Liver (tissue), 9 donors: Measurements from ENCODE around the gene SYCN. TPM values are rescaled to one million over a fixed set of nuclear protein-coding genes. Genes with fewer than 3 reads are reported as not detected.

Experiments
- DNase-seq: peaks from one replicate; pipeline ENCODE4 v3.0.0-alpha.2; 2017; ENCODE audit warnings: low spot score
- H3K27ac ChIP-seq, 2 donors: one replicate each; pipeline ENCODE4 v1.7.0; 2013; ENCODE audit warnings: inconsistent platforms in 2 of 2, low read length in 2 of 2, control low read depth in 1 of 2, low read depth in 1 of 2, mild to moderate bottlenecking in 1 of 2
- H3K27me3 ChIP-seq, 4 donors: one replicate each; pipeline versions ENCODE4 v1.6.1 to v1.7.0; 2013; ENCODE audit warnings: low read length in 3 of 4, inconsistent platforms in 1 of 4, mild to moderate bottlenecking in 1 of 4, moderate library complexity in 1 of 4; ENCODE audit not compliant: control insufficient read depth in 4 of 4, insufficient read depth in 4 of 4
- H3K36me3 ChIP-seq, 4 donors: one replicate each; pipeline versions ENCODE4 v1.6.1 to v1.7.0; 2013; ENCODE audit warnings: low read length in 3 of 4, mild to moderate bottlenecking in 3 of 4, low read depth in 1 of 4, moderate library complexity in 1 of 4; ENCODE audit not compliant: control insufficient read depth in 4 of 4, insufficient read depth in 3 of 4
- H3K4me1 ChIP-seq, 4 donors: one replicate each; pipeline versions ENCODE4 v1.6.1 to v1.7.0; 2013; ENCODE audit warnings: low read length in 3 of 4, mild to moderate bottlenecking in 3 of 4, moderate library complexity in 1 of 4; ENCODE audit not compliant: control insufficient read depth in 4 of 4, insufficient read depth in 4 of 4
- H3K4me3 ChIP-seq, 3 donors: one replicate each; pipeline versions ENCODE4 v1.6.1 to v1.7.0; 2013; ENCODE audit warnings: low read length in 3 of 3, control low read depth in 1 of 3, low read depth in 1 of 3, mild to moderate bottlenecking in 1 of 3
- H3K9ac ChIP-seq, 2 donors: one replicate each; pipeline ENCODE4 v1.7.0; 2013; ENCODE audit warnings: low read length in 2 of 2, mild to moderate bottlenecking in 2 of 2, moderate library complexity in 2 of 2, control low read depth in 1 of 2, low read depth in 1 of 2
- H3K9me3 ChIP-seq, 4 donors: one replicate each; pipeline versions ENCODE4 v1.6.1 to v1.7.0; 2013; ENCODE audit warnings: low read length in 3 of 4; ENCODE audit not compliant: control insufficient read depth in 4 of 4
- ATF3 ChIP-seq: IDR thresholded peaks from 2 replicates; pipeline ENCODE4 v1.6.1; 2016; ENCODE audit warnings: antibody characterized with exemption
- CTCF ChIP-seq: fragments of 150-350 bp; IDR thresholded peaks from 2 replicates; pipeline ENCODE4 v1.5.1; 2017; ENCODE audit warnings: improper control_type of control experiment, low read depth, low read length; ENCODE audit not compliant: missing input control
- EGR1 ChIP-seq, 2 donors: IDR thresholded peaks; 2 replicates each; pipeline ENCODE4 v1.6.1; 2016 to 2018; ENCODE audit warnings: antibody characterized with exemption in 2 of 2, low read depth in 2 of 2
- FOXA1 ChIP-seq: IDR thresholded peaks from 2 replicates; pipeline ENCODE4 v1.6.1; 2016; ENCODE audit warnings: antibody characterized with exemption
- FOXA2 ChIP-seq: IDR thresholded peaks from 2 replicates; pipeline ENCODE4 v1.6.1; 2016; ENCODE audit warnings: antibody characterized with exemption
- HNF4G ChIP-seq: IDR thresholded peaks from 2 replicates; pipeline ENCODE4 v1.6.1; 2016; ENCODE audit warnings: antibody characterized with exemption
- JUND ChIP-seq, 2 donors: IDR thresholded peaks; 2 replicates each; pipeline ENCODE4 v1.6.1; 2016; ENCODE audit warnings: antibody characterized with exemption in 2 of 2
- NR2F2 ChIP-seq: IDR thresholded peaks from 2 replicates; pipeline ENCODE4 v1.6.1; 2016; ENCODE audit warnings: antibody characterized with exemption
- RAD21 ChIP-seq, 2 donors: IDR thresholded peaks; 2 replicates each; pipeline ENCODE4 v1.6.1; 2016; ENCODE audit warnings: antibody characterized with exemption in 2 of 2, mild to moderate bottlenecking in 2 of 2
- REST ChIP-seq: IDR thresholded peaks from 2 replicates; pipeline ENCODE4 v1.6.1; 2016; ENCODE audit warnings: antibody characterized with exemption, mild to moderate bottlenecking
- RXRA ChIP-seq, 2 donors: IDR thresholded peaks; 2 replicates each; pipeline ENCODE4 v1.6.1; 2017 to 2018; ENCODE audit warnings: antibody characterized with exemption in 2 of 2, mild to moderate bottlenecking in 1 of 2
- SP1 ChIP-seq: IDR thresholded peaks from 2 replicates; pipeline ENCODE4 v1.6.1; 2018; ENCODE audit warnings: antibody characterized with exemption, mild to moderate bottlenecking
- YY1 ChIP-seq: IDR thresholded peaks from 2 replicates; pipeline ENCODE4 v1.6.1; 2016; ENCODE audit warnings: antibody characterized with exemption, mild to moderate bottlenecking
- ZBTB33 ChIP-seq: IDR thresholded peaks from 2 replicates; pipeline ENCODE4 v1.6.1; 2016; ENCODE audit warnings: antibody characterized with exemption
- WGBS: extraction: QIAGEN DNeasy Blood & Tissue Kit; methylation state at CpG from one replicate; pipeline ENCODE4 v1.1.7; 2013; 5-methylcytosine and 5-hydroxymethylcytosine counted together
- polyA plus RNA-seq, 2 donors: library from polyadenylated mRNA; stranded (reverse) in 1 of 2; unstranded in 1 of 2; fragments of 200-250 nt in 1 of 2; fragments of >200 nt in 1 of 2; fragmentation: Nextera tagmentation in 1 of 2; extraction: Ambion mirVana in 1 of 2; gene quantifications; one replicate each; pipeline versions ENCODE4 v1.2.1 to v1.2.3, GENCODE V29; 2013 to 2015
- total RNA-seq, 2 donors: library from RNA; depleted of rRNA; stranded (reverse); fragments of >200 nt; gene quantifications; one replicate each; pipeline ENCODE4 v1.2.3, GENCODE V29; 2014
- donor health status: healthy.
- donor health status: healthy.
- donor health status: healthy.
- donor health status: healthy.
- donor health status: healthy.

The SYCN gene
- total and polyA plus RNA-seq, 4 donors = not detected

- TF ChIP-seq FOXA1 (no peak), SP1 (no peak), RAD21 (IDR thresholded peaks at IDR 0.05) (no peak), ZBTB33 (no peak), EGR1 (IDR thresholded peaks at IDR 0.05; ENCODE audit: low read depth in 2 of 2) (no peak), NR2F2 (no peak), JUND (IDR thresholded peaks at IDR 0.05) (no peak), RXRA (IDR thresholded peaks at IDR 0.05) (no peak), CTCF (no peak), FOXA2 (no peak), HNF4G (no peak), REST (no peak), YY1 (no peak)
- no peak overlapping the region for H3K27ac ChIP-seq
These were observed 32.5 kb upstream of the SYCN start for GRCh38 chr19:39236527-39236926.

GRCh38 chr19:39232708-39233107 lies 28.6 kb upstream of the SYCN start:
- Histone ChIP-seq H3K27ac (no peak overlapping the region), H3K4me1 (peaks cover 0 to 2% (median 0%) of the 10 kb centered on the region in 4 donors), H3K27me3 (no peaks in the 10 kb centered on the region), H3K9me3 (no peaks in the 10 kb centered on the region), H3K36me3 (no peaks in the 10 kb centered on the region), H3K4me3 (no peak overlapping the region), H3K9ac (no peak overlapping the region)
- TF ChIP-seq ATF3 (no peak), REST (no peak)
- WGBS = 84% methylated on average over 5 of the region's 5 CpGs
- no peak for DNase-seq

More at GRCh38 chr19:39236527-39236926, 32.5 kb upstream of the SYCN start:
- no peaks in the 10 kb centered on the region for H3K9me3 ChIP-seq
- H3K4me3 ChIP-seq = no peak overlapping the region
- H3K4me1 ChIP-seq = peaks cover 0 to 2% (median 0%) of the 10 kb centered on the region in 4 donors
- DNase-seq = no peak
- no peak overlapping the region for H3K9ac ChIP-seq
- no peaks in the 10 kb centered on the region for H3K36me3 ChIP-seq
- H3K27me3 ChIP-seq = no peaks in the 10 kb centered on the region
- 82% methylated on average over 12 of the region's 12 CpGs for WGBS
